ENCODE data around the gene HLF. TPM values are rescaled to one million over a fixed set of nuclear protein-coding genes. Genes with fewer than 3 reads are reported as not detected.

HLF gene
- polyA plus RNA-seq, 2 donors, result 6.4 to 12.7 TPM

DNA sequence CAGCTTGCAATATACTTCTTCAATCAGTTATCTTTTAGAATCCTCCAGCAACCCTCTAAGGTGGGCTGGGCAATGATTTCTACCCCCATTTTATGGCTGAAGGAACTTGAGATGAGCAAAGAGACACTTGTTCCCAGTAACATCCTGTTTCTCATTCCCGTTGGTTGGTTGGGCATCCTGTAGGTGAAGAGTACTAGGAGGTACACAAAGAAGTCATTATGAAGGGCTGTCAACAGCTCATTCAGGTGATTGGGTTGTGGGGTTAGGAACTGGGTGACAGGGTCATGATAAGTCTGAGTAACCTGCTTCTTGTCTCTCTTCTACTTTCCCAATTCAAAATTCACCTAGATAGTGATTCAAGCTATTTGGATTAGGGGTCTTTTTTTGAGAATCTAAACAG is 80.4 kb downstream of the HLF start:
- H3K27ac ChIP-seq (ENCODE audit: low read depth in 2 of 2, low read length in 1 of 2), result no peak overlapping the region
- H3K36me3 ChIP-seq (ENCODE audit: control insufficient read depth in 2 of 2, insufficient read depth in 2 of 2, low read length in 1 of 2), result no peaks in the 10 kb centered on the region
- WGBS, 2 donors, result 86 to 89% methylated on average over 1 of the region's 1 CpG
- no peaks in the 10 kb centered on the region for H3K4me1 ChIP-seq (ENCODE audit: control insufficient read depth in 2 of 2, insufficient read depth in 2 of 2, low read length in 1 of 2)
- no peak overlapping the region for H3K4me3 ChIP-seq (ENCODE audit: low read depth in 1 of 2, low read length in 2 of 2)
- H3K9me3 ChIP-seq (ENCODE audit: control insufficient read depth in 2 of 2, insufficient read depth in 1 of 2, low read depth in 1 of 2, low read length in 1 of 2), result no peaks in the 10 kb centered on the region
- no peaks in the 10 kb centered on the region for H3K27me3 ChIP-seq (ENCODE audit: control insufficient read depth in 1 of 2, insufficient read depth in 2 of 2, low read length in 2 of 2)

DNA sequence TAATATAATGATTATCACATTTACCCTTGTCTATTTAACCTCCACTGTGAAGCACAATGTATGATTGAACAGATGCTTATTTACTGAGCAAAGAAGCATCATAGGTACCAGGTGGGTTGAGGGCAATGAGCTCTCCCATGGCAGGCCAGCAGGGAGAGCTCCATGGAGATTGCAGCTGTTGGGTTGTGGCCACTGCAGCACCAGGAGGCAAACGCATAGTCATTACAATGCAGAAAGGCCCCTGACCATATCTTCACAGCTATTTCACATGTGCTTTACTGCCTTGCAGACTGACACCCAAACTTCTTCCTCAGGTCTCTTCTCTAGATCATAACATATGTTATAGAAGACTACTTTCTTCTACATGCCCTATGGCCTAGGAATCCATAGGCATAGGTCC is 81.9 kb downstream of the HLF start:
- H3K27ac ChIP-seq (ENCODE audit: low read depth in 2 of 2, low read length in 1 of 2), result no peak overlapping the region
- no peaks in the 10 kb centered on the region for H3K4me1 ChIP-seq (ENCODE audit: control insufficient read depth in 2 of 2, insufficient read depth in 2 of 2, low read length in 1 of 2)
- H3K4me3 ChIP-seq (ENCODE audit: low read depth in 1 of 2, low read length in 2 of 2), result no peak overlapping the region
- no peaks in the 10 kb centered on the region for H3K9me3 ChIP-seq (ENCODE audit: control insufficient read depth in 2 of 2, insufficient read depth in 1 of 2, low read depth in 1 of 2, low read length in 1 of 2)
- no peaks in the 10 kb centered on the region for H3K36me3 ChIP-seq (ENCODE audit: control insufficient read depth in 2 of 2, insufficient read depth in 2 of 2, low read length in 1 of 2)
- no peaks in the 10 kb centered on the region for H3K27me3 ChIP-seq (ENCODE audit: control insufficient read depth in 1 of 2, insufficient read depth in 2 of 2, low read length in 2 of 2)
- WGBS, 2 donors, result 93 to 95% methylated on average over 1 of the region's 1 CpG

DNA sequence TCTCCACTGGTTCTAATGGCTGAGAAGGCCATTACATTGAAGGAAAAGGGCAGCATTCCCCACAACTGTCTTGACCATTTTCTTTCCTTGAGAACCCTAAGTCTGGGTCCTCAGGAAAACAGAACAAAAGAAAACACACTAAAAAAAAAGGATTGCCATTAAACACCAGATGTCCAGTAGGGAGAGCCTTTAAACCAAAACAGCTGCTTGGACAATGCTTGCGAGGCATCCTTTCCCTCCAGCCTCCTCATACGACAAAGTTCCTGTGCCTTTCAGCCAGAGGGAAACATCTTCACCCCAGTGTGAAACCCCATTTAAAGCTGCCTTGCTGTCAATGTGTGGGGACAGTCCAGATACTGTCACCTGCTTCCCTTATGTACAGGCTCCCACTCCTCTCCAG is 82.6 kb downstream of the HLF start:
- Histone ChIP-seq H3K27ac (ENCODE audit: low read depth in 2 of 2, low read length in 1 of 2) (no peak overlapping the region), H3K27me3 (ENCODE audit: control insufficient read depth in 1 of 2, insufficient read depth in 2 of 2, low read length in 2 of 2) (no peaks in the 10 kb centered on the region), H3K4me1 (ENCODE audit: control insufficient read depth in 2 of 2, insufficient read depth in 2 of 2, low read length in 1 of 2) (no peaks in the 10 kb centered on the region), H3K4me3 (ENCODE audit: low read depth in 1 of 2, low read length in 2 of 2) (no peak overlapping the region), H3K36me3 (ENCODE audit: control insufficient read depth in 2 of 2, insufficient read depth in 2 of 2, low read length in 1 of 2) (no peaks in the 10 kb centered on the region), H3K9me3 (ENCODE audit: control insufficient read depth in 2 of 2, insufficient read depth in 1 of 2, low read depth in 1 of 2, low read length in 1 of 2) (no peaks in the 10 kb centered on the region)
- WGBS, 2 donors, result 88 to 90% methylated on average over 2 of the region's 2 CpGs

DNA sequence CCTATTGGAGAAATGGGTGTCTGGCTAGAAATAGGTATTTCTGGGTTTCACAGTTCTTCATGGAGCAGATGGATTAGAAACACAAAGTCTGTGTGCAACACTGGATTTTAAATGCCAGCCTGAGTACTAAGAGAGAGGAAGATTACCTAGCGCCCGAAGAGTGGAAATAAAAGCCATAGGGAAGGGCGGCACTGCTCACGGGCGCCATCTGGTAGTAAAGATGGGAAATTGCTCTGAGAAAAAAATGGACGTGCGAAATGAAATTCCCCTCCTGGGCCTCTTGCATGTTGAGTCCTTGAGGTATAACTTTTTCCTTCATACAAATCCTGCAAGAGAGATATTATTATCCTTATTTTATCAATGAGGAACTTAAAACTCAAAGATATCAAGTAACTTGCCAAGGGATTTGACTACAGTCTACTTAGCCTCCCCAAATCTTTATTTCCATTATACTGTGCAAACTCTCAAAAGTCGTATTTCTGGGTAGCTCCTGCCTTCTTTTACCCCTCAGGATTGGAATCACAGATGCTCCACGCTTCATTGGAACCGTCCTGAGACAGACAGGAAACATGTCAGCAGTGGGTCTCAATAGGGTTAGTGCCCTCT is 84.1 kb downstream of the HLF start:
- no peaks in the 10 kb centered on the region for H3K27me3 ChIP-seq (ENCODE audit: control insufficient read depth in 1 of 2, insufficient read depth in 2 of 2, low read length in 2 of 2)
- no peak overlapping the region for H3K4me3 ChIP-seq (ENCODE audit: low read depth in 1 of 2, low read length in 2 of 2)
- no peaks in the 10 kb centered on the region for H3K9me3 ChIP-seq (ENCODE audit: control insufficient read depth in 2 of 2, insufficient read depth in 1 of 2, low read depth in 1 of 2, low read length in 1 of 2)
- no peak overlapping the region for H3K27ac ChIP-seq (ENCODE audit: low read depth in 2 of 2, low read length in 1 of 2)
- no peaks in the 10 kb centered on the region for H3K4me1 ChIP-seq (ENCODE audit: control insufficient read depth in 2 of 2, insufficient read depth in 2 of 2, low read length in 1 of 2)
- H3K36me3 ChIP-seq (ENCODE audit: control insufficient read depth in 2 of 2, insufficient read depth in 2 of 2, low read length in 1 of 2), result no peaks in the 10 kb centered on the region
- WGBS, 2 donors, result 16 to 17% methylated on average over 10 of the region's 10 CpGs

DNA sequence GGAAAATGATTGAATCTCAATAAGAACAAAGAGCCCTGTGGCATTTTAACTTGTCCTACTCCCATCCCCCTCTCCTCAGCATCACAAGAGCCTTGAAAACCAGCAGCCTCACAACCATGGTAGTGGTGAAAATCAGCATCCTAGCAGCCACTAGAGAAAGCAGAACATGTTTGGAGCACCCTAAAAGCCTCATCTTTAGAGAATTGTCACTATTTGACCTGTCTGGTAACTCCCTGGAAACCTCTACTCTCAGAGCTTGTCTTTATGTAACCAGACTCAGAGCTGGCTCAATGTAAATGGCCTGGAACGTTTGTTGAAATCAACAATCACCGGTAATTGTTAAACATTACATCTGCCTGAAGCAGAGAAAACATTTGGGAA is 86.1 kb downstream of the HLF start:
- Histone ChIP-seq H3K9me3 (ENCODE audit: control insufficient read depth in 2 of 2, insufficient read depth in 1 of 2, low read depth in 1 of 2, low read length in 1 of 2) (no peaks in the 10 kb centered on the region), H3K4me1 (ENCODE audit: control insufficient read depth in 2 of 2, insufficient read depth in 2 of 2, low read length in 1 of 2) (no peaks in the 10 kb centered on the region), H3K36me3 (ENCODE audit: control insufficient read depth in 2 of 2, insufficient read depth in 2 of 2, low read length in 1 of 2) (no peaks in the 10 kb centered on the region), H3K27ac (ENCODE audit: low read depth in 2 of 2, low read length in 1 of 2) (no peak overlapping the region), H3K4me3 (ENCODE audit: low read depth in 1 of 2, low read length in 2 of 2) (no peak overlapping the region), H3K27me3 (ENCODE audit: control insufficient read depth in 1 of 2, insufficient read depth in 2 of 2, low read length in 2 of 2) (no peaks in the 10 kb centered on the region)
- WGBS, 2 donors, result 27 to 42% methylated on average over 2 of the region's 2 CpGs

DNA sequence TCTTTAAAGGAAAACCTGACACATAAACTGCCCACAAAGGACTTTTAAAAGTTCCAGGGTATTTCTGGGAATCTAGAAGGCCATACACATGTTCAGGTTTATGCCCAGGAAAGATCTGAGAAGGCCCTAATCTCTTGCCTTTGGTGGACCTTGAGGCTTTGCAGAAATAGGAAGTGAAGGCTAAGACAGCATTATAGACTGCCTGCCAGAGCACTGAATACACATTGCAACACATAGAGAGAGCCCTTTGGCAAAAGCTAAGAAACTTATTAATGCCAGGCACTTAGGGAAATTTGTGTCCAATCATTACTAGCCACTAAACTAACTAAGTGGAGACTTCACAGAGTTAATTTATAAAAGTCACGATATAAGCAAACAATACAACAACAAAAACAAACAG is 86.5 kb downstream of the HLF start:
- Histone ChIP-seq H3K27ac (ENCODE audit: low read depth in 2 of 2, low read length in 1 of 2) (no peak overlapping the region), H3K27me3 (ENCODE audit: control insufficient read depth in 1 of 2, insufficient read depth in 2 of 2, low read length in 2 of 2) (no peaks in the 10 kb centered on the region), H3K4me3 (ENCODE audit: low read depth in 1 of 2, low read length in 2 of 2) (no peak overlapping the region), H3K4me1 (ENCODE audit: control insufficient read depth in 2 of 2, insufficient read depth in 2 of 2, low read length in 1 of 2) (no peaks in the 10 kb centered on the region), H3K9me3 (ENCODE audit: control insufficient read depth in 2 of 2, insufficient read depth in 1 of 2, low read depth in 1 of 2, low read length in 1 of 2) (no peaks in the 10 kb centered on the region), H3K36me3 (ENCODE audit: control insufficient read depth in 2 of 2, insufficient read depth in 2 of 2, low read length in 1 of 2) (no peaks in the 10 kb centered on the region)
- WGBS, 2 donors, result 84 to 87% methylated on average over 1 of the region's 1 CpG

DNA sequence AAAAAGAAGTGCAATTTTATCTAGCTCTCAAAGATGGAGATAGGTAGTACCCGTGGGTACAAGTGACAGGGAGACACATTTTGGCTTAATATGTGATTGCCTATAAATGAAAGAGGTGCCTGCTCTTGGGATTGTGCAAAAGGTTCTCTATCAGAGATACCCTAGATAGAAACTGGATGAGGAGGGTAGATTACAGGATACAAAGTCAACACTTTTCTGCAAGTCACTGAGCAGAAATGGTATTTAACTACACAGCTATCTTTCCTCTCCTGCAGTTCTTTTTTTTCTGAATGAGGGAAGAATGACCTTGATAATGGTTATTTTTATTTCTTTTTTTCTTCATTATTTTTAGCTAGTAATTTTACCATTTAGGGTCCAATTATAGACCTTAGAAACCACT is 89.2 kb downstream of the HLF start:
- Histone ChIP-seq H3K4me1 (ENCODE audit: control insufficient read depth in 2 of 2, insufficient read depth in 2 of 2, low read length in 1 of 2) (no peaks in the 10 kb centered on the region), H3K27ac (ENCODE audit: low read depth in 2 of 2, low read length in 1 of 2) (no peak overlapping the region), H3K9me3 (ENCODE audit: control insufficient read depth in 2 of 2, insufficient read depth in 1 of 2, low read depth in 1 of 2, low read length in 1 of 2) (no peaks in the 10 kb centered on the region), H3K27me3 (ENCODE audit: control insufficient read depth in 1 of 2, insufficient read depth in 2 of 2, low read length in 2 of 2) (no peaks in the 10 kb centered on the region), H3K36me3 (ENCODE audit: control insufficient read depth in 2 of 2, insufficient read depth in 2 of 2, low read length in 1 of 2) (no peaks in the 10 kb centered on the region), H3K4me3 (ENCODE audit: low read depth in 1 of 2, low read length in 2 of 2) (no peak overlapping the region)
- WGBS, 2 donors, result 67 to 84% methylated on average over 1 of the region's 1 CpG

DNA sequence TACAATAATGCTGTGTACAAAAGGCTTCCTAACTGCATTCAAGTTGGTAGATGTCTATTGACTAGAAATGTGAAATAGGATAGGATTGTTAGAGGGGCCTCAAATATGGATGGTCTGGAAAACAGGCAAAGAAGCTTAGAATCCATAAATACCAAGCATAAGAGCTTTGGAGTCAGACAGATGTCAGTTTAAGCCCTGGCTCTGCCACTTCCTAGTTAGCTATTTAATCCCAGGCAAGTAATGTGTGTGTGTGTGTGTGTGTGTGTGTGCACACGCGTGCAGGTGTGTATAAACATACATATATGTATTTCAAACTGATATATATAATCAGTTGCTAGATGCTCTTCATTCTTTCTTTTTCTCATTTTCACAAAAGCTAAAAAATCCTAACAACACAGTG is 90.2 kb downstream of the HLF start:
- 89 to 91% methylated on average over 2 of the region's 2 CpGs for WGBS, 2 donors
- H3K9me3 ChIP-seq (ENCODE audit: control insufficient read depth in 2 of 2, insufficient read depth in 1 of 2, low read depth in 1 of 2, low read length in 1 of 2), result no peaks in the 10 kb centered on the region
- no peaks in the 10 kb centered on the region for H3K4me1 ChIP-seq (ENCODE audit: control insufficient read depth in 2 of 2, insufficient read depth in 2 of 2, low read length in 1 of 2)
- no peaks in the 10 kb centered on the region for H3K36me3 ChIP-seq (ENCODE audit: control insufficient read depth in 2 of 2, insufficient read depth in 2 of 2, low read length in 1 of 2)
- no peak overlapping the region for H3K4me3 ChIP-seq (ENCODE audit: low read depth in 1 of 2, low read length in 2 of 2)
- H3K27ac ChIP-seq (ENCODE audit: low read depth in 2 of 2, low read length in 1 of 2), result no peak overlapping the region
- no peaks in the 10 kb centered on the region for H3K27me3 ChIP-seq (ENCODE audit: control insufficient read depth in 1 of 2, insufficient read depth in 2 of 2, low read length in 2 of 2)

DNA sequence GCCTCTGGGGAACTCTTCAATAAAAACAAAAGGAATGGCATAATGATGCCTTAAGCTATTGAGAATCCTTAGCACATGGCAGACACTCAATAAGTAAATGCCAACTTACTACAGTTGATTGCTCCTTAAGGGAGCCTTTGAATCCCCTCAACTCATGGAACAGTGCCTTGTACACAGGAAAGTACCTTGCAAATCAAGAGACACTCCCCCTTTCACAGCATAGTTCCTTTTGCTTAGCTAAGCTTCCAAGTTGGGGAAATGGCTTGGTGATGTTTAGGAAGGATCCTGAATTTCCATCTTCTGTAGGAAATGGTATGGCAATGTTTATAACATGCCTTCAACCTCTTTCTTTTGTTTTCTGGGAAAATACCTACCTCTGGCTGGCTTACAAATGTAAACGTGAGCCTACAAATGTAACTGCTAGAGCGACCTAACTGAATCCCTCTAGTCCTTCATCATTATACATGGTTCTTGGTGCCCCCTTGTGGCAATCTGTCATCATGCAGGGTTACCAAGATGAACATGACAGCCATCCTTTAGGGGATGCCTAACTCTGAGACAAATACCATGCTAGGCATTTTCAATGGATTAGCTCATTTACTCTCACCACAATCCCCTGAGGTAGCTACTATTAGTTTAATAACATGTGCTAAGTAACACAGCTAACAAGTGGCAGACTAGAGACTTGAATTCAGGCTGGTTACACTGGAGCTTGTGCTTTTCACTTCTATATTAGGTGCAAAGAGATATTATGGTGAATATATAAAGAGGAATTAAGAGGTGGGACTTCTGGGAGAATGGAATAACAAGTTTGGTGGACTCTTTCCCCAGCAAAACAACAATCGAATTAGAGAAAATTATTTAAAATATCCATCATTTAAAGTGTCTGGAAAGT is 91.9 kb downstream of the HLF start:
- Histone ChIP-seq H3K4me1 (ENCODE audit: control insufficient read depth in 2 of 2, insufficient read depth in 2 of 2, low read length in 1 of 2) (no peaks in the 10 kb centered on the region), H3K27ac (ENCODE audit: low read depth in 2 of 2, low read length in 1 of 2) (no peak overlapping the region), H3K36me3 (ENCODE audit: control insufficient read depth in 2 of 2, insufficient read depth in 2 of 2, low read length in 1 of 2) (no peaks in the 10 kb centered on the region), H3K4me3 (ENCODE audit: low read depth in 1 of 2, low read length in 2 of 2) (no peak overlapping the region), H3K9me3 (ENCODE audit: control insufficient read depth in 2 of 2, insufficient read depth in 1 of 2, low read depth in 1 of 2, low read length in 1 of 2) (no peaks in the 10 kb centered on the region), H3K27me3 (ENCODE audit: control insufficient read depth in 1 of 2, insufficient read depth in 2 of 2, low read length in 2 of 2) (no peaks in the 10 kb centered on the region)
- 33 to 34% methylated on average over 3 of the region's 3 CpGs for WGBS, 2 donors

DNA sequence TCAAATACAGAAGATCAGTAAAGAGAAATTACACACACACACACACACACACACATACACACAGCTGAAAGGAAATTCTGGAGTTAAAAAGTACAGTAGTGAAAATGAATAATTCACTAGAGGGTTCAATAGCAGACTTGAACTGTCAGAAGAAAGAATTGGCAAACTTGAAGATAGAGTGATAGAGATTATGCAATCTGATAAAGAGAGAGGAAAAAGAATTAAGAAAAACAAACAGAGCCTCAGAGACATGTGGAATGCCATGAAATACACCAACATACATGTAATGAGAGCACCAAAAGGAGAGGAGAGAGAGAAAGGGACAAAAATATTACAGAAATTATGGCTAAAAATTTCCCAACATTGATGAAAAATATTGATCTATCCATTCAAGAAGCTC is 96.2 kb downstream of the HLF start:
- Histone ChIP-seq H3K4me1 (ENCODE audit: control insufficient read depth in 2 of 2, insufficient read depth in 2 of 2, low read length in 1 of 2) (no peaks in the 10 kb centered on the region), H3K4me3 (ENCODE audit: low read depth in 1 of 2, low read length in 2 of 2) (no peak overlapping the region), H3K27me3 (ENCODE audit: control insufficient read depth in 1 of 2, insufficient read depth in 2 of 2, low read length in 2 of 2) (no peaks in the 10 kb centered on the region), H3K36me3 (ENCODE audit: control insufficient read depth in 2 of 2, insufficient read depth in 2 of 2, low read length in 1 of 2) (no peaks in the 10 kb centered on the region), H3K9me3 (ENCODE audit: control insufficient read depth in 2 of 2, insufficient read depth in 1 of 2, low read depth in 1 of 2, low read length in 1 of 2) (no peaks in the 10 kb centered on the region), H3K27ac (ENCODE audit: low read depth in 2 of 2, low read length in 1 of 2) (no peak overlapping the region)

Data from esophagus (tissue), 2 donors.